HCT116 (cell line): ENCODE data around the gene PYY.

Experiments used
- EZH2phosphoT487 ChIP-seq: fragments of 200-600 bp; IDR thresholded peaks from 2 replicates; pipeline ENCODE4 v1.6.1; 2018; ENCODE audit warnings: antibody characterized with exemption, borderline replicate concordance
- TF ChIP-seq, protein P1 (sequence below), 3 experiments: fragments of 200-600 bp in 1 of 3; sonication (generic) in 1 of 3; IDR thresholded peaks in 2 of 3; conservative IDR thresholded peaks in 1 of 3; 2 replicates each; pipeline ENCODE4 v1.5.1; 2012 to 2017; ENCODE audit warnings: low read depth in 2 of 3, low read length in 2 of 3, antibody characterized with exemption in 1 of 3, borderline replicate concordance in 1 of 3, control low read depth in 1 of 3, mild to moderate bottlenecking in 1 of 3, mixed read lengths in 1 of 3, mixed run types in 1 of 3, moderate library complexity in 1 of 3; ENCODE audit not compliant: insufficient read depth in 1 of 3

DNA sequence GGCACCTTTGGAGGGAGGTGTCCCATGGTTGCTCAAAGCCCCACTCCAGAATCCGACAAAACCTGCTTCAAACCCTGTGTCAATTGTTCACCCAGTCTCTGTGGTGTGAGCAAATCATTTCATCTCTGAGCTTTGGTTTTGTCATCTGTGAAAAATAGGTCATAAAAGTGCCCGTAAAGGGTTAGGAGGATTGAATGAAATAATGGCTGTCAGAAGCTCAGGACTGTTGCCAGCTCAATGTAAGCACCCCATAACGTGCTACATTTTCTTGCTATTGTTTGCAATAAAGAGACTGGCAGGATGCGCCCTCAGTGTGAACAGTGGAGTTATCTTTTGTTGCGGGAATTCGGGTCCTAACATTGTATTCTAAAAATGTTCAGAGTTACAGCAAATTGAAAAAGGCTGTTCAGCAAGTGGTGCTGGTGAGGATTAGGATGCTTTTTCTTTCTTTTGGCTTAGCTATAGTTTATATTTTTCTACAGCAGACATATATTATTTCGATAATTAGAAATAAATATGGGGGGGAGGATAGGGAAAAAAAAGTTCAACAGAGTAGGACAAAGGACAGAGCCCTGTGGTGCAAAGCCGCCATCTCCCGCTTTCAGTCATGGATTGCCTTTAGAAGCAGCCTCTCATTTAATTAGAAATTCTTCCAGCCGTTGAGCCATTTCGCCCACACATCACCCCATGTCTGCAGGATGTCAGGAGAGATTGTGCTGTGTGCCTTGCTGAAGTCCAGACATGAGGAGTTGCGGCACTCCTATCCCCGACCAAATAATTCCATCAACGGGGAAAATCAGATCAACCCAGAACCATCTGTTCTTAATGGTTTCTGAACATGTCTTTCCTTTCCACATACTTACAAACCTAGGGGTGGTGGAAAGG is 20.9 kb upstream of the PYY start:
- TF ChIP-seq, protein P1, sequence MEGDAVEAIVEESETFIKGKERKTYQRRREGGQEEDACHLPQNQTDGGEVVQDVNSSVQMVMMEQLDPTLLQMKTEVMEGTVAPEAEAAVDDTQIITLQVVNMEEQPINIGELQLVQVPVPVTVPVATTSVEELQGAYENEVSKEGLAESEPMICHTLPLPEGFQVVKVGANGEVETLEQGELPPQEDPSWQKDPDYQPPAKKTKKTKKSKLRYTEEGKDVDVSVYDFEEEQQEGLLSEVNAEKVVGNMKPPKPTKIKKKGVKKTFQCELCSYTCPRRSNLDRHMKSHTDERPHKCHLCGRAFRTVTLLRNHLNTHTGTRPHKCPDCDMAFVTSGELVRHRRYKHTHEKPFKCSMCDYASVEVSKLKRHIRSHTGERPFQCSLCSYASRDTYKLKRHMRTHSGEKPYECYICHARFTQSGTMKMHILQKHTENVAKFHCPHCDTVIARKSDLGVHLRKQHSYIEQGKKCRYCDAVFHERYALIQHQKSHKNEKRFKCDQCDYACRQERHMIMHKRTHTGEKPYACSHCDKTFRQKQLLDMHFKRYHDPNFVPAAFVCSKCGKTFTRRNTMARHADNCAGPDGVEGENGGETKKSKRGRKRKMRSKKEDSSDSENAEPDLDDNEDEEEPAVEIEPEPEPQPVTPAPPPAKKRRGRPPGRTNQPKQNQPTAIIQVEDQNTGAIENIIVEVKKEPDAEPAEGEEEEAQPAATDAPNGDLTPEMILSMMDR (IDR thresholded peaks at IDR 0.05 in 2 of 3, conservative IDR thresholded peaks at IDR 0.05 in 1 of 3; ENCODE audit: borderline replicate concordance in 1 of 3, insufficient read depth in 1 of 3, low read depth in 2 of 3, low read length in 2 of 3): no peak
- TF ChIP-seq EZH2phosphoT487: no peak
